Stimulated activated CD8-positive, alpha-beta memory T cell treated with anti-CD3 and anti-CD28 coated beads, Interleukin-4, amount 100 ng/mL, for 1 hour (primary cell): ENCODE data around the gene COQ8B.
"Not testable (repeated sequence)": the region's sequence is repeated elsewhere in the genome, so short reads cannot be mapped to it uniquely, and the experiment has no call there.

Source experiments
- DNase-seq, 2 donors: peaks; one replicate each; pipeline ENCODE4 v3.0.0-alpha.2; 2020; ENCODE audit warnings: low read depth in 2 of 2, low spot score in 1 of 2

COQ8B gene

DNA sequence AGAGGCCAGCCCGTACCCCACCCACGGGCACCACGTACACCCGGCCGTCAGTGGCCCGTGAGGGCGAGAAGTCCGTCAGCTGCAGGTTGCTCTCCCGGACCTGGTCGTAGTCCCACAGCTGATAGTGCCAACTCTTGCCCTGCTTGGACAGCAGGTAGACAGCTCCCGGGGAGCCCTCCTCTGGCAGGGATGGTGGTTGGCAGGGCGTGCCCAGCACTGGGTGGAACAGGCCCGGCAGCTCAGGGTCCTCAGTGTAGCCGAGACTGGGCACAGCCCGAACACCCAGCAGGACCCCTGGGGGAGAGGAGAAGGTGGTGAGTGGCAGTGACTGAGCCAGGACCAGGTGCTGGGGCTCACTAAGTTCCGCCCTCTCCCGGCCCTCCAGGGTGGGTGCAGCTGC, 25.8 kb upstream of the COQ8B start:
- DNase-seq: no peak

DNA sequence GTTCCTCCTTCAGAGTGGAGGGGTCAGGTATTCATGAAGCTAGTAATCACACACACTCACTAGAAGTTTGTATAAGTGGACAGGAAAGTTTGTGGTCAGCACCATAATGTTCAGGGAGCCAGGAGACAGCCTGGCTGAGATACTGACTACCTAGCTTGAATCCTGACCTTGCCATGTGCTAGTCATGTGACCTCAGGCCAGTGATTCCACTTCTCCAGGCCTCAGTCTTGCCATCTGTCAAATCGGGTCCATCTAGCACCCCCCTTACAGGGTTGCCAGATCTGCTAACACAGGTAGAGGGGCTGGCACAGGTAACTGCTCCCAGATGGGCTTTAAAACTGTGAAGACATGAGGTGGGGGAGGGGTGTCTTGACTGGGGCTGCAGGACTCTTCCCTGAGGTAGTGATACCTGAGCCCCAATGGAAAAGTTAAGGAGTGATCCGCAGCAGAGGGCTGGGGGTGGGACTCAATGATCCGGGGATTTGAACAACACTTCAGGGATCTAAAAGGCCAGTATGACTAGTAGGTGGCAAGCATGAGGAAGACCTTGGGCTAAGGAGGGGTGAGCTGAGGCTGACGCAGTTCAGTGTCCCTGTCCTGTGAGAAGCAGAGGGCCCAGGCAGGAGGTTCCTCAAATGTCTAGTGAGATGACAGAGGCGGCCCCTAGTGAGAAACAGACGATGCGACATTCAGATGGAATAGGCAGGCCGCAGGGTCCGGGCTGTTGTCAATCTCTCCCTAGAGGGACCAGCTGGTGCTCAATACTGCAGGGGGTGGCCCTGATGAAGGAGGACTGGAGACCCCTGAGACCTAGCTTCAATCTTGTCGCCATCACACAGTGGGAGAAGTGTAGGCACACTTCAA, 25.1 kb upstream of the COQ8B start:
- no peak for DNase-seq

DNA sequence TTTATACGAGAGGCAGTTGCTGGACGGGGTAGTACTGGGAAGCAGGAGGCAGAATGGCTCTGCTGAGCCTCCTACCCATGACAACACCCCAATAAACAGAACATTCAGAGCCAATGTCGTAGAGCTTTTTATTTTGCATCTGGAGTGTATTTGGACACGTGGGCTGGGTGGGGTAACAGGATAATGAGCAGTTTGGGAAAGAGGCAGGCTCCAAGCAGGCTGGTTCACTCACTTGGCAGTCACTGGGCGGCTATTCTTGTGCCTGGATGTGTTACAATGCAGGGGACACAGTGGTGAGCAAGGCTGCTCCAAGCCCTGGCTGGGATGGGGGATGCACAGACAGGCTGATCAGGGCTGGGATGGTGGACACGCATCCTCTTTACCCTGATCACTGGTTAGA, 24.1 kb upstream of the COQ8B start:
- DNase-seq: no peak

DNA sequence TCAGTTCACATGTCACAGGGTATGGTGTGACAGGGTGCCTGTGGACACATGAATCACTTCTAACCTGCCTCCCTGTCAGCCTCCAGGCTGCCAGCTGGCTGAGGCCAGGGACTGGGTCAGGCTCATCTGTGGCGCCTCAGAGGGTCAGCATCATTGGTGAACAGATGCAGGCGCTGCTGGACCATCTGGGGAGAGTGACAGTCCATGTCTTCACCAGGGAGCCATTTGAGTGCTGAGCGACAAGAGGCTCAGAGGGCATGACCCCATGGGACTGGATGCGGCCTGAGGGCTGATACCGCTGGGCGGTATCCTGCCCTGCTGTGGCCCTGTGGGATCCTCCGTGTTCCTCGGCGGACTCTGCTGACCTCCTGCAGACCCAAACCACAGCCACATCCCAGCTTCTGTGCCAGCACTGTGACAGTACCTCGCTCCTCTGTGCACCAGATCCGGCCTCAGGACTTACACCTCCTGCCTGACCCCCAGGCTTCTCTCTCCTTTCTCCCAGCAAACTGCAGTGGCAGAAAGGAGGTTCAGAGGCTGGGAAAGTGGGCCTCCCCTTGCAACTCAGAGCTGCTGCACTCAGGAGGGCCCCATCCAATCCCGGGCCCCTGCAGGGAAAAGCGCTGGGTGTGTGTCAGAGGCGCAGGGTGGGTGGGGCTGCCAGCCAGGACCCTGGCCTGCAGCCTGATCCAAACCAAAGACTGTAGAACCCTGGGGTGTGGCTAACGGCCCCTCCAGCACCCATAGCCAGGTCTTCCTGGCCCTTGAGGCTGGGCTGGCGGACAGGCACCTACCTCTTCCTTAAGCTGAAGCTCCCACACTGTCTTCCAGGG, 23.4 kb upstream of the COQ8B start:
- no peak for DNase-seq

DNA sequence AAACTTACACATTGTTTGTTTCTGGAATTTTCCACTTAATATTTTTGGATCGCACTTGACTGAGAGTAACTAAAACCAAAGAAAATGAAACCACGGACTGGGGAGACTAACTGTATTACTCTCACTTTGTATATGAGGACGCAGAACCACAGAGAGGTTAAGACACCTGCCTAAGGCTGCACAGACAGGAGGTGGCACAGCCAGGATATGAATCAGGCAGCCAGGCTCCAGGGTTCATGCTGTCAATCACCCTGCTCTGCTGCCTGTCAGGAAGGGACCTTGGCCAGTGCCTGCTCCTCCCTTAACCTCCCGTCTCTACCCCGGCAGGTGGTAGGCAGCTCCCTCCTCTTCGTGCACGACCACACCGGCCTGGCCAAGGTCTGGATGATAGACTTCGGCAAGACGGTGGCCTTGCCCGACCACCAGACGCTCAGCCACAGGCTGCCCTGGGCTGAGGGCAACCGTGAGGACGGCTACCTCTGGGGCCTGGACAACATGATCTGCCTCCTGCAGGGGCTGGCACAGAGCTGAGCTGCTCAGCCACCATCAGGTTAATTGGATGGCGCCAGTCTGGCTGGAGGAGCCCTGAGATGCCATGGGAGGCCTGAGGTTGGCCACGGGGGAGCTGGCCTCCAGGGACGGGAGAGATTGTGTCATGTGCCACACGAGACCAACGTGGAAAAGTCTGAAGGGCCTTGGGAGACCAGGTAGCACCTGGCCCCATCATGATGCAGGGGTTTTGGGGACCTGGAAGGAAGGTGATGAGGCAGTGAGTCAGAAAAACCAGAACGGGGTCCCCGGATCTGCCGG, 22.5 kb upstream of the COQ8B start:
- no peak for DNase-seq

DNA sequence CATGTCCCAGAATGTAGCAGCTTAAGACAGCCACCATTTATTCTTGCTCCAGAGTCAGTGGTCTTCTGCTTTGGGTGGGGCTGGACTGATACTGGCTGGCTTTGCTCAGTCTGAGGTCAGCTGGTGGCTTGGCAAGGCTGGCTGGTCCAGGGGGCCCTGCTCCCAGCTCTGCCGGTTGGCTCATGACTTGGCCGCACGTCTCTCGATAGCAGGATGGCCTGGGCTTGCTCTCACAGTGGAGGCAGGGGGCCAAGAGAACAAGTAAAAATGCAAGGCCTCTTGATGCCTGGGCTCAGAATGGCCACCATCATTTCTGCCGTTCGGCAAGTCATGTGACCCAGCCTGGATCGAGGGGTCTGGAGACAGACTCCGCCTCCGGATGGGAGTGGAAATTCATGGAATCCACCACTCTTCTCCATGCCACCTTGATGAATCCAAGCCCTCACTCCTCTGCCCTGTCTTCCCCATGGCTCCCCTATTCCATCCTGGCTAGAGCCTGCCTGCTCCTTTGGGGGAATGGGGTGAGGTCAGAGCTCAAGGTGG, 20.5 kb upstream of the COQ8B start:
- no peak for DNase-seq

DNA sequence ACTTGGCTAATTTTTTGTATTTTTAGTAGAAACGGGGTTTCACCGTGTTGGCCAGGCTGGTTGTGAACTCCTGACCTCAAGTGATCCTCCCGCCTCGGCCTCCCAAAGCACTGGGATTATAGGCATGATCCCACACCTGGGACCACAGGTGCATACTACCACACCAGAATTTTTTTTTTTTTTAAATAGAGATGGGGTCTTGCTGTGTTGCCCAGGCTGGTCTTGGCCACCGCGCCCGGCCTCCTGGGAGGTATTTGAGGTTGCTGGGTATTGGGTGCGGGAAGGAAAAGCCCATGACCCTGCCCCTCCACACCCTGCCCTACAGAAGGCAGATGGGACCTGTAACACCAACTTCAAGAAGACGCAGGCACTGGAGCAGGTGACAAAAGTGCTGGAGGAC, 20.0 kb upstream of the COQ8B start:
- no peak for DNase-seq

DNA sequence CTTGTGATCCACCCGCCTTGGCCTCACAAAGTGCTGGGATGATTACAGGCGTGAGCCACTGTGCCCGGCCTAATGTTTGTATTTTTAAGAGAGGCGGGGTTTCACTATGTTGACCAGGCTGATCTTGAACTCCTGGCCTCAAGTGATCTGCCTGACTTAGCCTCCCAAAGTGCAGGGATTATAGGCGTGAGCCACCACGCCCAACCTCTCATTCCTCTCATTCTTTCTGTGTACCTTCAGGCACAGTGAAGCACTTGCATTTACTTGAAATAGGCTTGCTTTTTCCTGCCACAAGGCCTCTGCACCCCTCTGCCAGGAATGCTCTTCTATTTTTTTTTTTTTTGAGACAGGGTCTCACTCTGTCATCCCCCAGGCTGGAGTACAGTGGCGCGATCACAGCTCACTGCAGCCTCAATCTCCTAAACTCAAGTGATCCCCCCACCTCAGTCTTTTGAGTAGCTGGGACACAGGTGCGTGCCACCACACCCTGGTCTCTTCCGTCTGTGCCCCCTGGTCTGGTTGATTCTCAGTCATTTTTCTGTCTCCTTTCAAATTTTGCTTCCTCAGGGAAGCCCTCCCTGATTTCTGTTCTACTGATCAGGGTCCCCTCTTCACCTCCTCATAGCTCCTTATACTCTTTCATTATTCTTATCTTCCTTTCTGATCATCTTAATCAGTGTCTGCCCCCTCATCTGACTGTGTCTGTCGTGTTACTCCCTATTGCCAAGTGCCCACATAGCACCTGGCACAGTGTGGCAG, 18.5 kb upstream of the COQ8B start:
- no peak for DNase-seq

DNA sequence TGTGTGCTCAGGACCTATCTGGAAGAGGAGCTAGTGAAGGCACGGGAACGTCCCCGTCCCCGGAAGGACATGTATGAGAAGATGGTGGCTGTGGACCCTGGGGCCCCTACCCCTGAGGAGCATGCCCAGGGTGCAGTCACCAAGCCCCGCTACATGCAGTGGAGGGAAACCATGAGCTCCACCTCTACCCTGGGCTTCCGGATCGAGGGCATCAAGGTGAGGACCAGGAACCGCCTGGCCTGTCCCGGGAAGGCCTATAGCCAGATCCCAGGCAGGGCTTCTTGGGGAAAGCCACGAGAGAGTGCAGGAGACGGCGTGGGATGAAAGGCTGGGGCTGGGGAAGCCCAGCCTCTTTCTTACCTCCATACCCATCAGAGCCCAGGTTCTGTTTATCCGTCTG, 16.5 kb upstream of the COQ8B start:
- DNase-seq: no peak

DNA sequence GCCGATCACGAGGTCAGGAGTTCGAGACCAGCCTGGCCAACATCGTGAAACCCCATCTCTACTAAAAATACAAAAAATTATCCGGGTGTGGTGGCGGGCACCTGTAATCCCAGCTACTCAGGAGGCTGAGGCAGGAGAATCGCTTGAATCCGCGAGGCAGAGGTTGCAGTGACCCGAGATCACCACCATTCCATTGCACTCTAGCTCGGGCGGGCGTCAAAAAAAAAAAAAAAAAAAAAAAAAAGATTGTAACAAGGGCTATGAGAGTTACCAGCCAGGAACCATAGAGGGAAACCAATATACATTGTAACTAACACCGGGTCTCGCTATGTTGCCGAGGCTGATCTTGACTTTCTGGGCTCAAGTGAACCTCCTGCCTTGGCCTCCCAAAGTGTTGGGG, 15.6 kb upstream of the COQ8B start:
- DNase-seq: not testable (repeated sequence)

DNA sequence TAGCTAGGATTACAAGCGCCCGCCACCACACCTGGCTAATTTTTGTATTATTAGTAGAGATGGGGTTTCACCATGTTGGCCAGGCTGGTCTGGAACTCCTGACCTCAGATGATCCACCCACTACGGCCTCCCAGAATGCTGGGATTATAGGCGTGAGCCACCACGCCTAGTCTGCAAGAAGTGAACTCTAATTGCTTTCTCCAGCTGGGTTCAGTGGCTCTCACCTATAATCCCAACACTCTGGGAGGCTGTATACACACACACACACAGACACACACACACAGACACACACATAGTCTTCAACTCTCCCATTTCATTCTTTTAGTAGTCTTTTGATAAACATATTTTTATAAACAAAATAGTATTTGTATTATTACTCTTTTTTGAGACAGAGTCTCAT, 13.4 kb upstream of the COQ8B start:
- not testable (repeated sequence) for DNase-seq

DNA sequence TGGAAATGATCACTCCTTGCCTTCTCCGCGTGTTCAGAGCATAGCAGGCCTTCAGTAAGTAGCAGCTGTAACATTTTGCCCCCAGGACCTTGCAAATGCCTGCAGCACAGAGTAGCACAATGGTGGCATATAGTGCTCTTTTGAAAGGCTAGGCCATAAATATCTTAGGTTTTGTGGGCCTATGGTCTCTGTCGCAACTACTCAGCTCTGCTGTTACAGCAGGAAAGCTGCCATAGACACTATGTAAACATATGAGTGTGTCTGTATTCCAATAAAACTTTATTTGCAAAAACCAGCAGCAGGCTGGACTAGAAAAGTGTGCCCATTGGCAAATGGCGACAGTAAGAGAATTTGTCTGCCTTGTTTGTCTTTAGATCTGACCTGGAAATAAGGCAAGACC, 9.6 kb upstream of the COQ8B start:
- DNase-seq: no peak

DNA sequence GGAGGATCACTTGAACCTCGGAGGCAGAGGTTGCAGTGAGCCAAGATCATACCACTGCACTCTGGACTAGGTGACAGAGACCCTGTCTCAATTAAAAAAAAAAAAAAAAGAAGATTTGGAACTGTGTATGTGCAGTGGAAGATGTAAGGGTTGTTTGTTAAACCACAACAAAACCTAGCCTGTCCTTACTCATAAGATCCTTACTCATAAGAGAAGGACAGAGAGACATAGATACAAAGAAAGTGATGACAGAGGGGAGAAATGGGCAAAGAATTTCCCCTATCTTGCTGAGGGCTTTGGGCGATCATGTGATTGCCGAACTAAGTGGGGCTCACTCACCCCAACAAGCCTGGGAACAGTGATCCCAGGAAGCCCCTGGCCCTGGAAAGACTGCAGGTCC, 8.2 kb upstream of the COQ8B start:
- no peak for DNase-seq

DNA sequence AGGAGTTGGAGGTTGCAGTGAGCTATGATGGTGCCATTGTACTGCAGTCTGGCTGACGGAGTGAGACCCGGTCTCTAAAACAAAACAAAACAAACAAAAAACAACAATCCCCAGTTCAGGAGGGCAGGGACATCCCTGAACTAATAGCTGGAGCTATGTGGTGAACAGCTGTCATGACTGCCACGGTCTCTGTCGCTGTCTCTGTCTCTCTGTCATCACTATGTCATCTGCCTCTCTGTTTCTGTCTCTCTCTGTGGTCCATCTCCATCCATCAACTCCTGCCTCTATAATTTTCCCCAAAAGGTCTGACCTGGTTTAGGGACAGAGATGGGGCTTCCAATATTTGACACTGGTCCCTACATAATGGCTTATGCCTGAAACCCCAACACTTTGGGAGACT, 7.6 kb upstream of the COQ8B start:
- no peak for DNase-seq

DNA sequence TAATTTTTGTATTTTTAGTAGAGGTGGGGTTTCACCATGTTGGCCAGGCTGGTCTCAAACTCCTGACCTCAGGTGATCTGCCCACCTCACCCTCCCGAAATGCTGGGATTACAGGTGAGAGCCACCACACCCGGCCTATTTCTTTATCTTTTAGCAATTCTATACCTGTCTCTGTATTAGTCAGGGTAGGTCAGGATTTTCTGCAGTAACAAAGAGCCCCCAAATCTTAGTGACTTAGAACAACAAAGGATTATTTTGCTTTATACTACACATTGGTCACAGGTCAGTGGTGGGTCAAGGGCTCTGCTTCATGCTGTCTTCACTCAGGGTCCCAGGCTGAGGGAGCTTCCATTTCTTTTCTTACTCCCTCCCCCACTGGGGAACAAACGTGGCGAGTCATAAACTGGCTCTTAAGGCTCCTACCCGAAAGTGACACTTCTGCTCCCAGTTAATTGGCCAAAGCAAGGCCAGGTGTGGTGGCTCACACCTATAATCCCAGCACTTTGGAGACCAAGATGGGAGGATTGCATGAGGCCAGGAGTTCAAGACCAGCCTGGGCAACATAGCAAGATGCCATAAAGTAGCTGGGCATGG, 7.1 kb upstream of the COQ8B start:
- DNase-seq: no peak

DNA sequence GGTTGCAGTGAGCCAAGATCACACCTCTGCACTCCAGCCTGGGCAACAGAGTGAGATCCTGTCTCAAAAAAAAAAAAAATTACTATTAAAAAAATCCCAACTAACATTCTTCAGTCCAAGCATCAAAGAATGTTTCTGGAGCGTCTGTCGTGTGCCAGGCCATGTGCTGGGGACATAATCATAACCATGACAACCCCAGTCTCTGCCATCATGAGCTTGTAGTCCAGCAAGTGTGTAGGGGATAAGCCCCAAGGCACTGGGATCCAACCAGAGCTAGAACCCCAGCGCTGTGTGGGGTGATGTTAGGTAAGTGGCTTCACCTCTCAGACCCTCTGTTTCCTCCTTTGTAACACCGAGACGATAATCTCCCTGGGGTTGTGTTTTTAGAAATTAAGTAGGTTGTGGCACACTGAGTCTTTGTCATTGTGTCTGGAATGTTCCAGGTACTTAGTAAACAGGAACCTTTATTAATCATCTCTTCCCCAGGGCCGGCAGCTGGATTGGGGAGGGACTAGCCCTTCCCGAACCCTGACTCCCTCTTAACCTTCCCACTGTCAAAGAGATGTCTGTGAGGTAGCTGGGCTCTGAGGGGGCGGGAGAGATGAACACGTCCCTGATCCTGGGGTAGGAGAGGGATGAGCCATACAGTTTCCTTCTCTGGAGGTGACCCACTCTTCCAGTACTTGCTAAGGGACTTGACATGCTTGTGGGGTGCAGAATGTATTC, 5.4 kb upstream of the COQ8B start:
- DNase-seq: no peak

DNA sequence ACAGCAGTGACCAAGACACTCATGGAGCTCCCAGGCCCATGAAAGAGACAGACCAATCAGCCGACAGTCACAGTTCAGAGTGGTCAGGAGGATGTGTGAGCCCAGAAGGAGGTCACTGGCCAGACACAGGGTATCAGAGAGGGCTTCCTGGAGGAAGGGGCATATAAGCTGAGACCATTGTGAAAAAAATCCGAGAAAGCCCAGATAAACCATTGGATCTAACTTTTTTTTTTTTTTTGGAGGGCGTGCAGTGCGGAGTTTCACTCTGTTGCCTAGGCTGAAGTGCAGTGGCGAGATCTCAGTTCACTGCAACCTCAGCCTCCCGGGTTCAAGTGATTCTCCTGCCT, 4.4 kb upstream of the COQ8B start:
- DNase-seq: no peak

DNA sequence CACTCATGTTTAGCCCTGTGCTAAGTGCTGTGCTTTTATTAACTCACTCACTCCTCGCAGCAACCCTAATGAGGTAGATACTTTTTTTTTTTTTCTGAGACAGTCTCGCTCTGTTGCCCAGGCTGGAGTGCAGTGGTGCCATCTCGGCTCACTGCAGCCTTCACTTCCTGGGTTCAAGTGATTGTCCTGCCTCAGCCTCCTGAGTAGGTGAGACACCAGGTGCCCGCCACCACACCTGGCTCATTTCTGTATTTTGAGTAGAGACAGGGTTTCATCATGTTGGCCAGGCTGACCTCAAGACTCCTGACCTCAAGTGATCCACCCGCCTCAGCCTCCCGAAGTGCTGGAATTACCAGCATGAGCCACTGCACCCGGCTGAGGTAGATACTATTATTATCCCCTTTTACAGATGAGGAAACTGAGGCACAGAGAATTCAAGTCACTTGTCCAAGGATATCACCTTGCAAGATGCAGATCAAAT, 2.8 kb upstream of the COQ8B start:
- DNase-seq: no peak

DNA sequence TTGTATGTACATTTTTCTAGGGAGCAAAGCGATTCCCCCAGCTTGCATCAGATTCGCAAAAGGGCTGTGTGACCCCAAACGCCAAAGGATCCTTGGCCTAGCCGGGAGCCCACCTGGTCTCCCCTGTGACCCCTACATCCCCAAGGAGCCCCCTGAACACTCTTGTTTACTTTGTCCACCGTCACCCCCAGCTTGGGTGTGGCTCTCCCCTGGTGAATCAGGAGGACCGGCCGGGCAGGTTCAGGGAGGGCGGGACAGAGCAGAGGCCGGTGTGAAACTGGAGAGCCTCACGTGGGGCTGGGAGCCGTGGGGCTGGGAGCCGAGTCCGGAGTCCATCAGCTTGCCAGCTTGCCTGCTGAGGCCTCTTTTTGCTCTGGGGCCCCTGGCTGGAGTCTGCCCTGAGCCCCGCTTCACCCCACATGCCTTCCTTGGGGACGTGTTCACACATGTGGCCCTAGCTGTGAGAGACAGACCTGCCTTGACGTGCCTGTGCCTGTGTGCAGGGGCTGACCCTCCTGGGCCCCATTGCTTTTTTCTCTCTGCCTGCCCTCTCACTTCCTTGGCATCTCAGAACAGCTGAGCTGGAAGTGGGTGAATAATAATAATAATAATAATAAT, 2.2 kb upstream of the COQ8B start:
- DNase-seq: no peak
